Prostate gland (tissue), 2 donors: ENCODE results near the gene DSCAM. TPM values are rescaled to one million over a fixed set of nuclear protein-coding genes. Genes with fewer than 3 reads are reported as not detected.

Experiments used
- DNase-seq: peaks from one replicate; pipeline ENCODE4 v3.0.0-alpha.2; 2019; ENCODE audit warnings: low spot score
- H3K27ac ChIP-seq, 2 donors: fragments of 200-600 bp; sonication (generic); 2 replicates each; pipeline ENCODE4 v1.5.1; 2017 to 2019
- H3K27me3 ChIP-seq: fragments of 200-600 bp; sonication (generic); replicated peaks from 2 replicates; pipeline ENCODE4 v1.5.1; 2019; ENCODE audit not compliant: insufficient read depth
- H3K36me3 ChIP-seq, 2 donors: fragments of 200-600 bp; sonication (generic); 1 replicate in 1 of 2; 2 replicates in 1 of 2; pipeline versions ENCODE4 v1.5.1 to v1.8.1; 2017 to 2019
- H3K4me1 ChIP-seq: fragments of 200-600 bp; sonication (generic); replicated peaks from 2 replicates; pipeline ENCODE4 v1.5.1; 2019
- H3K4me3 ChIP-seq, 2 donors: fragments of 200-600 bp; sonication (generic); 2 replicates each; pipeline ENCODE4 v1.5.1; 2017 to 2019
- H3K9me3 ChIP-seq: fragments of 200-600 bp; sonication (generic); 2 replicates; pipeline ENCODE4 v1.5.1; 2017
- CTCF ChIP-seq, 4 experiments: fragments of 200-600 bp in 2 of 4; fragments of 450-650 bp in 2 of 4; sonication (generic) in 2 of 4; IDR thresholded peaks; 1 replicate in 3 of 4; 2 replicates in 1 of 4; pipeline ENCODE4 v1.5.1; 2016 to 2019; ENCODE audit warnings: antibody characterized with exemption in 4 of 4, mild to moderate bottlenecking in 2 of 4, moderate library complexity in 2 of 4
- POLR2A ChIP-seq: fragments of 450-650 bp; IDR thresholded peaks from one replicate; pipeline ENCODE4 v1.6.1; 2016; ENCODE audit warnings: antibody characterized with exemption, mild to moderate bottlenecking
- POLR2AphosphoS5 ChIP-seq: sonication (generic); formaldehyde crosslinking; IDR thresholded peaks from one replicate; pipeline ENCODE4 v1.6.1; 2017; ENCODE audit warnings: antibody characterized with exemption
- WGBS: methylation state at CpG from one replicate; pipeline ENCODE4 v1.1.5; 2018; 5-methylcytosine and 5-hydroxymethylcytosine counted together
- intact Hi-C: fragments of 100-400 bp; cut with DNase I; formaldehyde crosslinking; loops from one replicate; pipeline ENCODE4 v1.14.2; 2022
- total RNA-seq, 2 donors: library from RNA; depleted of rRNA; stranded (reverse); fragments of >200 nt; gene quantifications; one replicate each; pipeline ENCODE4 v1.1.0, GENCODE V29; 2016

DSCAM gene
- total RNA-seq, 2 donors from 2014 or later = under 0.01 to 1.6 TPM

- Histone ChIP-seq H3K27ac (no peak overlapping the region), H3K4me3 (no peak overlapping the region), H3K4me1 (no peaks in the 10 kb centered on the region), H3K9me3 (no peaks in the 10 kb centered on the region), H3K36me3 (no peaks in the 10 kb centered on the region), H3K27me3 (peaks cover 1% of the 10 kb centered on the region)
- intact Hi-C loops = no loop called here
- no peak for DNase-seq
- 39% methylated on average over 5 of the region's 5 CpGs for WGBS
- TF ChIP-seq CTCF (IDR thresholded peaks at IDR 0.05) (no peak), POLR2AphosphoS5 (no peak), POLR2A (no peak)
Observed at GRCh38 chr21:40179166-40179565, 667.8 kb downstream of the DSCAM start.

GRCh38 chr21:40178726-40179125, 668.2 kb downstream of the DSCAM start:
- no peak for TF ChIP-seq POLR2A
- no peak for TF ChIP-seq POLR2AphosphoS5
- TF ChIP-seq CTCF (IDR thresholded peaks at IDR 0.05) = no peak
- H3K4me3 ChIP-seq = no peak overlapping the region
- no peaks in the 10 kb centered on the region for H3K36me3 ChIP-seq
- DNase-seq = no peak
- H3K27ac ChIP-seq = no peak overlapping the region
- intact Hi-C loops = no loop called here
- H3K4me1 ChIP-seq = no peaks in the 10 kb centered on the region
- no peaks in the 10 kb centered on the region for H3K9me3 ChIP-seq
- 74% methylated on average over 19 of the region's 19 CpGs for WGBS
- H3K27me3 ChIP-seq = peaks cover 1% of the 10 kb centered on the region

- 89% methylated on average over 6 of the region's 6 CpGs for WGBS
- no peaks in the 10 kb centered on the region for H3K9me3 ChIP-seq
- H3K27ac ChIP-seq = no peak overlapping the region
- H3K36me3 ChIP-seq = no peaks in the 10 kb centered on the region
- H3K4me1 ChIP-seq = no peaks in the 10 kb centered on the region
- H3K27me3 ChIP-seq = peaks cover 1% of the 10 kb centered on the region
- DNase-seq = no peak
- no peak overlapping the region for H3K4me3 ChIP-seq
- TF ChIP-seq CTCF (IDR thresholded peaks at IDR 0.05) (no peak), POLR2AphosphoS5 (no peak), POLR2A (no peak)
- intact Hi-C loops = no loop called here
Observed at GRCh38 chr21:40177979-40178378, 669.0 kb downstream of the DSCAM start.

GRCh38 chr21:40176724-40177123, 670.2 kb downstream of the DSCAM start:
- 28% methylated on average over 5 of the region's 5 CpGs for WGBS
- no peaks in the 10 kb centered on the region for H3K4me1 ChIP-seq

More at GRCh38 chr21:40176724-40177123, 670.2 kb downstream of the DSCAM start:
- TF ChIP-seq CTCF (IDR thresholded peaks at IDR 0.05) = no peak
- no peak for TF ChIP-seq POLR2A
- TF ChIP-seq POLR2AphosphoS5 = no peak
- intact Hi-C loops = no loop called here
- no peaks in the 10 kb centered on the region for H3K36me3 ChIP-seq
- no peak overlapping the region for H3K27ac ChIP-seq
- no peak overlapping the region for H3K4me3 ChIP-seq
- DNase-seq = no peak
- no peaks in the 10 kb centered on the region for H3K9me3 ChIP-seq
- H3K27me3 ChIP-seq = peaks cover 1% of the 10 kb centered on the region
